ENCODE data around the gene RPS18. TPM values are rescaled to one million over a fixed set of nuclear protein-coding genes. Genes with fewer than 3 reads are reported as not detected.

The RPS18 gene
- total and polyA plus RNA-seq, 2 of the 13 experiments (the other 11 are each of a cell fraction or from before 2014, with no cell fraction given), result 3,896 to 5,806 TPM

GRCh38 chr6:33313709-33314514 is 42.0 kb downstream of the RPS18 start, which contains the start of gene TAPBP (continued):
- TF ChIP-seq REPIN1 (CRISPR knock-in tag; IDR thresholded peaks at IDR 0.05; ENCODE audit: borderline replicate concordance, low read depth), result peak; percentile 49; the same call in 1 of the 2 replicates
- TF ChIP-seq ZNF749 (CRISPR knock-in tag; IDR thresholded peaks at IDR 0.05; ENCODE audit: borderline replicate concordance), result 0 out of 2 replicates have a peak, but pooled peaks have one; percentile 77
- TF ChIP-seq ZNF816 (CRISPR knock-in tag; IDR thresholded peaks at IDR 0.05; ENCODE audit: borderline replicate concordance), result peak; percentile 56; the same call in 1 of the 2 replicates
- TF ChIP-seq, protein P1, sequence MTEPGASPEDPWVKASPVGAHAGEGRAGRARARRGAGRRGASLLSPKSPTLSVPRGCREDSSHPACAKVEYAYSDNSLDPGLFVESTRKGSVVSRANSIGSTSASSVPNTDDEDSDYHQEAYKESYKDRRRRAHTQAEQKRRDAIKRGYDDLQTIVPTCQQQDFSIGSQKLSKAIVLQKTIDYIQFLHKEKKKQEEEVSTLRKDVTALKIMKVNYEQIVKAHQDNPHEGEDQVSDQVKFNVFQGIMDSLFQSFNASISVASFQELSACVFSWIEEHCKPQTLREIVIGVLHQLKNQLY (CRISPR knock-in tag; IDR thresholded peaks at IDR 0.05), result no peak
- no peak for TF ChIP-seq RAD51 (IDR thresholded peaks at IDR 0.05; ENCODE audit: borderline replicate concordance)
- no peak for TF ChIP-seq ZNF839 (CRISPR knock-in tag; IDR thresholded peaks at IDR 0.05; ENCODE audit: borderline replicate concordance)
- TF ChIP-seq ZBTB40 (IDR thresholded peaks at IDR 0.05), result no peak
- peak; percentile 57; the same call in 1 of the 2 replicates for TF ChIP-seq ZBTB40 (CRISPR knock-in tag; IDR thresholded peaks at IDR 0.05)
- TF ChIP-seq ASH2L (IDR thresholded peaks at IDR 0.05; ENCODE audit: insufficient read length, low read depth, low read length), result peak; percentile 86
- TF ChIP-seq ZNF414 (CRISPR knock-in tag; IDR thresholded peaks at IDR 0.05), result 0 out of 2 replicates have a peak, but pooled peaks have one; percentile 34
- no peak for TF ChIP-seq CREB1 (IDR thresholded peaks at IDR 0.05)
- TF ChIP-seq CREB1 (CRISPR knock-in tag; IDR thresholded peaks at IDR 0.05), result no peak
- TF ChIP-seq MIER3 (CRISPR knock-in tag; IDR thresholded peaks at IDR 0.05; ENCODE audit: borderline replicate concordance), result no peak; the same call in 1 of the 2 replicates
- TF ChIP-seq PHF20 (CRISPR knock-in tag; IDR thresholded peaks at IDR 0.05), result peak; percentile 71
- peak; percentile 77; the same call in 1 of the 2 replicates for TF ChIP-seq BORCS8-MEF2B (CRISPR knock-in tag; IDR thresholded peaks at IDR 0.05)
- 0 out of 2 replicates have a peak, but pooled peaks have one; percentile 53 for TF ChIP-seq CHCHD3 (CRISPR knock-in tag; IDR thresholded peaks at IDR 0.05)
- TF ChIP-seq RBFOX2 (IDR thresholded peaks at IDR 0.05; ENCODE audit: low read depth, low read length), result peak; percentile 78
- no peak; the same call in none of the 2 replicates for TF ChIP-seq NFKB2 (CRISPR knock-in tag; IDR thresholded peaks at IDR 0.05; ENCODE audit: borderline replicate concordance)
- 0 out of 2 replicates have a peak, but pooled peaks have one; percentile 60 for TF ChIP-seq ZNF790 (CRISPR knock-in tag; IDR thresholded peaks at IDR 0.05; ENCODE audit: borderline replicate concordance)

Measured in HepG2 (cell line).